ENCODE results near the gene TANK. TPM values are rescaled to one million over a fixed set of nuclear protein-coding genes. Genes with fewer than 3 reads are reported as not detected.

TANK gene
- total RNA-seq, 1 donor from 2014 or later, result 30.2 TPM

DNA sequence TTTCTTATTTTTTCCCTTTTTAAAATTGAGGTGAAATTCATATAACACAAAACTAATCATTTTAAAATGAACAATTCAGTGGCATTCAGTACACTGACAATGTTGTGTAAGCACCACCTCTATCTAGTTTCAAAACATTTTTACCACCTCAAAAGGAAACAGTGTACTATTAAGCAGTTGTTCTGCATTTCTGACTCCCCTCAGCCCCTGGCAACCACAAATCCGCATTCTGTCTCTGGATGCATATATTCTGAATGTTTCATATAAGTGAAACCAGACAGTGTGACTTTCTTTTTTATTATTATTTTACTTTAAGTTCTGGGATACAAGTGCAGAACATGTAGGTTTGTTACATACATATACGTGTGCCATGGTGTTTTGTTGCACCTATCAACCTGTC, 19.2 kb upstream of the TANK start:
- TF ChIP-seq, protein P1, sequence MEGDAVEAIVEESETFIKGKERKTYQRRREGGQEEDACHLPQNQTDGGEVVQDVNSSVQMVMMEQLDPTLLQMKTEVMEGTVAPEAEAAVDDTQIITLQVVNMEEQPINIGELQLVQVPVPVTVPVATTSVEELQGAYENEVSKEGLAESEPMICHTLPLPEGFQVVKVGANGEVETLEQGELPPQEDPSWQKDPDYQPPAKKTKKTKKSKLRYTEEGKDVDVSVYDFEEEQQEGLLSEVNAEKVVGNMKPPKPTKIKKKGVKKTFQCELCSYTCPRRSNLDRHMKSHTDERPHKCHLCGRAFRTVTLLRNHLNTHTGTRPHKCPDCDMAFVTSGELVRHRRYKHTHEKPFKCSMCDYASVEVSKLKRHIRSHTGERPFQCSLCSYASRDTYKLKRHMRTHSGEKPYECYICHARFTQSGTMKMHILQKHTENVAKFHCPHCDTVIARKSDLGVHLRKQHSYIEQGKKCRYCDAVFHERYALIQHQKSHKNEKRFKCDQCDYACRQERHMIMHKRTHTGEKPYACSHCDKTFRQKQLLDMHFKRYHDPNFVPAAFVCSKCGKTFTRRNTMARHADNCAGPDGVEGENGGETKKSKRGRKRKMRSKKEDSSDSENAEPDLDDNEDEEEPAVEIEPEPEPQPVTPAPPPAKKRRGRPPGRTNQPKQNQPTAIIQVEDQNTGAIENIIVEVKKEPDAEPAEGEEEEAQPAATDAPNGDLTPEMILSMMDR (conservative IDR thresholded peaks at IDR 0.05), result no peak

DNA sequence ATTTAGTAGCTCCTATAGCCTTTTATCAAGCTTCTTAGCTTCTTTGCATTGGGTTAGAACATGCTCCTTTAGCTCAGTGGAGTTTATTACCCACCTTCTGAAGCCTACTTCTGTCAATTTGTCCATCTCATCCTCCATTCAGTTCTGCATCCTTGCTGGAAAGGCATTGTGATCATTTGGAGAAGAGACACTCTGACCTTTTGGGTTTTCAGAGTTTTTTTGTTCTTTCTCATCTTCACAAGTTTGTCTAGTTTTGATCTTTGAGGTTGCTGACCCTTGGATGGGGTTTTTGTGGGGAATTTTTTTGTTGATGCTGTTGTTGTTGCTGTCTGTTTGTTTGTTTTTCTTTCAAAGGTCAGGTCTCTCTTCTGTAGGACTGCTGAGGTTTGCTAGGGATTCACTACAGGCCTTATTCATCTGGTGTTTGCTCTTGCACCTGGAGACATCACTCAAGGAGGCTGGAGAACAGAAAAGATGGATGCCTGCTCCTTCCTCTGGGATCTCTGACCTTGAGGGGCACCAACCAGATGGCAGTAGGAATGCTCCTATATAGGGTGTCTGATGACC, 13.9 kb upstream of the TANK start:
- Mint-ChIP-seq H3K4me1 (no peaks in the 10 kb centered on the region), H3K27me3 (ENCODE audit: low read depth) (no peaks in the 10 kb centered on the region), H3K36me3 (ENCODE audit: low read depth) (peaks cover 19% of the 10 kb centered on the region), H3K4me3 (no peak overlapping the region), H3K27ac (ENCODE audit: unreplicated experiment) (no peak overlapping the region), H3K9me3 (peaks cover 24% of the 10 kb centered on the region)
- TF ChIP-seq, protein P1 (conservative IDR thresholded peaks at IDR 0.05), result no peak
- no peak for DNase-seq (ENCODE audit: low read depth, low spot score)

More for the DNA sequence above, 19.2 kb upstream of the TANK start:
- Mint-ChIP-seq H3K4me1 (no peaks in the 10 kb centered on the region), H3K36me3 (ENCODE audit: low read depth) (no peaks in the 10 kb centered on the region), H3K27ac (ENCODE audit: unreplicated experiment) (no peak overlapping the region), H3K27me3 (ENCODE audit: low read depth) (no peaks in the 10 kb centered on the region), H3K9me3 (peaks cover 9% of the 10 kb centered on the region), H3K4me3 (no peak overlapping the region)
- no peak for DNase-seq (ENCODE audit: low read depth, low spot score)

DNA sequence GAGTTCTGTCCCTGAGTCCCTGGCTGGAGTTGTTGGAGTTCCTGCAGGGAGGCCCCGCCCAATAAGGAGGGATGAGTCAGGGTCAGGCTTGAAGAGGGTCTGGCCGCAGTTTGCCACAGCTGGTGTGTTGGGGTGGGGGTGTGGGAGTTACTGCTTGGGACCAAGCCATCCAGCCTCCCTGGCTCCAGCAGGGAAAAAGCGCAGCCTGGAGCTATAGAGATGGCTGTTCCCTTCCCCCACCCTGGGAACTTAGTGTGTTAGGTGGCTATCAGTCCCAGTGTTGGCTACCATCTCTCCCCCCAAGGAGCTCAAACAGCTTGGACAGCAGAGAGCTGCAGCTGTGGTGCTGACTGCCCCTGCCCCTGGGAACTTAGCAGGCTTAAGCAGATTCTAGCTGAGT, 13.2 kb upstream of the TANK start:
- no peak for DNase-seq (ENCODE audit: low read depth, low spot score)
- Mint-ChIP-seq H3K27me3 (ENCODE audit: low read depth) (no peaks in the 10 kb centered on the region), H3K36me3 (ENCODE audit: low read depth) (peaks cover 24% of the 10 kb centered on the region), H3K4me3 (no peak overlapping the region), H3K27ac (ENCODE audit: unreplicated experiment) (no peak overlapping the region), H3K9me3 (peaks cover 24% of the 10 kb centered on the region), H3K4me1 (no peaks in the 10 kb centered on the region)
- TF ChIP-seq, protein P1 (conservative IDR thresholded peaks at IDR 0.05), result no peak

DNA sequence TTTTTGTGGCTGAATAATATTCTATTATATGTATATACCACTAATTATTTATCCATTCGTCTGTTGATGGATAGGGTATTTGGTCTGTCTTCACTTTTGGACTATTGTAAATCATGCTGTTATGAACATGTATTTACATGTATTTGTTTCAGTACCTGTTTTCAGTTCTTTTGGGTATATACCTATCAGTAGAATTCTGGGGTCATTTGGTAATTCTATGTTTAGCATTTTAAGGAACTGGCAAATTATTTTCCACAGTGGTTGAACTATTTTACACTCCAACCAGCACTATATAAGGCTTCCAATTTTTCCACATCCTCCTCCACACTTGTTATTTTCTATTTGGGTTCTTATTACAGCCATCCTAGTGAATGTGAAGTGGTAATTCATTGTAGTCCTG, 12.4 kb upstream of the TANK start:
- Mint-ChIP-seq H3K27me3 (ENCODE audit: low read depth) (no peaks in the 10 kb centered on the region), H3K4me1 (no peaks in the 10 kb centered on the region), H3K9me3 (peaks cover 28% of the 10 kb centered on the region), H3K27ac (ENCODE audit: unreplicated experiment) (no peak overlapping the region), H3K36me3 (ENCODE audit: low read depth) (peaks cover 24% of the 10 kb centered on the region), H3K4me3 (no peak overlapping the region)
- no peak for DNase-seq (ENCODE audit: low read depth, low spot score)
- TF ChIP-seq, protein P1 (conservative IDR thresholded peaks at IDR 0.05), result no peak

DNA sequence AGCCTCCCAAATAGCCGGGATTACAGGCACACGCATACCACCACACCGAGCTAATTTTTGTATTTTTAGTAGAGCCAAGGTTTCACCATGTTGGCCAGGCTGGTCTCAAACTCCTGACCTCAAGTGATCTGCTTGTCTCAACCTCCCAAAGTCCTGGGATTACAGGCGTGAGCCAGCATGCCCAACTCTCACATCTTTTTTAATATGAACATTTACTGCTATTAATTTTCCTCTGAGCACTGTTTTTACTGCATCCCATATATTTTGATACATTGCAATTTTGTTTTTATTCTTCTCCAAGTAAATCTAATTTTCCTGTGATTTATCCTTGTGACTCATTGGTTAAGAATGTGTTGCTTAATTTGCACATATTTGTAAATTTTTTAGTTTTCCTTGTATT, 9.5 kb upstream of the TANK start:
- Mint-ChIP-seq H3K9me3 (peaks cover 19% of the 10 kb centered on the region), H3K4me3 (no peak overlapping the region), H3K27ac (ENCODE audit: unreplicated experiment) (no peak overlapping the region), H3K4me1 (no peaks in the 10 kb centered on the region), H3K27me3 (ENCODE audit: low read depth) (no peaks in the 10 kb centered on the region), H3K36me3 (ENCODE audit: low read depth) (peaks cover 24% of the 10 kb centered on the region)
- TF ChIP-seq, protein P1 (conservative IDR thresholded peaks at IDR 0.05), result no peak
- no peak for DNase-seq (ENCODE audit: low read depth, low spot score)
